HepG2 (cell line): ENCODE results near the gene SLC6A16. TPM values are rescaled to one million over a fixed set of nuclear protein-coding genes. Genes with fewer than 3 reads are reported as not detected.

Experiments
- ATAC-seq: fragments of 200-7000 bp; cut with Tn5 transposase; 3 replicates; pipeline ENCODE4 v1.9.1; 2020; ENCODE audit warnings: mild to moderate bottlenecking, moderate library complexity
- BruUV-seq: library from RNA; stranded (reverse); fragments of 400-500 nt; replicated peaks from 2 replicates; lab custom pipeline; 2021; lab: Mats Ljungman, UMichigan
- CTCF ChIA-PET: fragments of 300-600 bp; formaldehyde crosslinking; extraction: SDS; loops from one replicate; lab custom pipeline; 2021; ENCODE audit warnings: low total read pairs, inconsistent platforms, low intra/inter-chr PET ratio; lab: Yijun Ruan, JAX
- POLR2A ChIA-PET: fragments of 350-600 bp; sonication (Branson Sonifier 250); formaldehyde crosslinking; loops from one replicate; lab custom pipeline; 2020; ENCODE audit warnings: antibody characterized with exemption, inconsistent platforms; lab: Yijun Ruan, JAX
- DNase-seq: peaks from one replicate; pipeline ENCODE4 v3.0.0-alpha.2; 2015; ENCODE audit warnings: low spot score
- FAIRE-seq: peaks from 3 replicates; lab custom pipeline; 2011; peaks lifted over from hg19 to GRCh38; lab: Jason Lieb, UNC
- H2AFZ ChIP-seq: one replicate; pipeline ENCODE4 v1.6.1; 2011; ENCODE audit warnings: low read length, inconsistent platforms
- H3K27ac ChIP-seq: fragments of 300-600 bp; 3 replicates; pipeline ENCODE4 v1.8.0; 2011; ENCODE audit warnings: mixed run types, mild to moderate bottlenecking, mixed read lengths, low read length, inconsistent platforms; ENCODE audit not compliant: insufficient read depth; ENCODE audit errors: extremely low read length
- H3K27me3 ChIP-seq, 2 experiments: fragments of 200-600 bp in 1 of 2; 2 replicates in 1 of 2; 3 replicates in 1 of 2; pipeline versions ENCODE4 v1.6.0 to v1.8.0; 2011; ENCODE audit warnings: low read length in 2 of 2, mild to moderate bottlenecking in 2 of 2, moderate library complexity in 2 of 2, inconsistent platforms in 1 of 2; ENCODE audit not compliant: insufficient read depth in 2 of 2, control insufficient read depth in 1 of 2
- H3K36me3 ChIP-seq, 2 experiments: fragments of 200-600 bp in 1 of 2; replicated peaks in 1 of 2; 2 replicates in 1 of 2; 3 replicates in 1 of 2; pipeline versions ENCODE4 v1.5.1 to v1.8.0; 2011; ENCODE audit warnings: low read length in 2 of 2, inconsistent platforms in 1 of 2; ENCODE audit not compliant: insufficient read depth in 2 of 2, control insufficient read depth in 1 of 2
- H3K4me1 ChIP-seq: 2 replicates; pipeline ENCODE4 v1.5.1; 2012; ENCODE audit warnings: low read length, inconsistent platforms; ENCODE audit not compliant: insufficient read depth
- H3K4me2 ChIP-seq: 2 replicates; pipeline ENCODE4 v1.6.0; 2011; ENCODE audit warnings: low read depth, low read length, inconsistent platforms
- H3K4me3 ChIP-seq, 3 experiments: fragments of 200-600 bp in 1 of 3; sonication (generic), shearing (Covaris generic) in 1 of 3; replicated peaks in 1 of 3; 2 replicates each; pipeline ENCODE4 v1.5.1; 2011 to 2016; ENCODE audit warnings: low read length in 3 of 3, inconsistent platforms in 2 of 3, low read depth in 2 of 3, mild to moderate bottlenecking in 2 of 3, control low read depth in 1 of 3, mixed read lengths in 1 of 3; ENCODE audit not compliant: insufficient read depth in 1 of 3
- H3K79me2 ChIP-seq: one replicate; pipeline ENCODE4 v1.6.1; 2011; ENCODE audit warnings: low read length, inconsistent platforms; ENCODE audit not compliant: insufficient read depth
- H3K9ac ChIP-seq: 2 replicates; pipeline ENCODE4 v1.6.0; 2011; ENCODE audit warnings: mild to moderate bottlenecking, low read depth, low read length, inconsistent platforms; ENCODE audit not compliant: insufficient read depth
- H3K9me3 ChIP-seq: 2 replicates; pipeline ENCODE4 v1.5.1; 2012; ENCODE audit warnings: mild to moderate bottlenecking, low read length
- H4K20me1 ChIP-seq: 2 replicates; pipeline ENCODE4 v1.6.0; 2011; ENCODE audit warnings: inconsistent platforms, mild to moderate bottlenecking, low read length, moderate library complexity; ENCODE audit not compliant: insufficient read depth
- ARNT ChIP-seq: fragments of 450-650 bp; IDR thresholded peaks from 2 replicates; pipeline ENCODE4 v1.6.1; 2017
- CEBPB ChIP-seq: IDR thresholded peaks from 2 replicates; pipeline ENCODE4 v1.6.1; 2011; ENCODE audit warnings: low read depth, low read length, improper control_type of control experiment, borderline replicate concordance
- HCFC1 ChIP-seq: fragments of 150-350 bp; IDR thresholded peaks from 2 replicates; pipeline ENCODE4 v1.6.1; 2014; ENCODE audit warnings: low read depth, low read length
- MATR3 ChIP-seq: sonication (generic); formaldehyde crosslinking; IDR thresholded peaks from 2 replicates; pipeline ENCODE4 v1.4.0; 2020; ENCODE audit warnings: missing genetic modification reagents
- SAP130 ChIP-seq: IDR thresholded peaks from 2 replicates; pipeline ENCODE4 v1.6.1; 2016; ENCODE audit warnings: low read depth
- SCMH1 ChIP-seq: sonication (generic); formaldehyde crosslinking; IDR thresholded peaks from 2 replicates; pipeline ENCODE4 v1.9.0; 2021; ENCODE audit warnings: missing genetic modification reagents, mild to moderate bottlenecking, borderline replicate concordance
- SKI ChIP-seq: fragments of 450-650 bp; IDR thresholded peaks from one replicate; pipeline ENCODE4 v1.6.1; 2018; ENCODE audit warnings: mild to moderate bottlenecking; ENCODE audit not compliant: partially characterized antibody
- SRSF9 ChIP-seq: fragments of 200-400 bp; formaldehyde crosslinking; IDR thresholded peaks from 2 replicates; pipeline ENCODE4 v1.6.1; 2018; ENCODE audit warnings: borderline replicate concordance, mild to moderate bottlenecking, low read depth, low read length; ENCODE audit not compliant: insufficient read depth, poor library complexity, severe bottlenecking
- WGBS: methylation state at CpG from one replicate; pipeline ENCODE4 v1.1.6; 2017; ENCODE audit warnings: low lambda C conversion rate; 5-methylcytosine and 5-hydroxymethylcytosine counted together
- in situ Hi-C: cut with HindIII; loops from 2 replicates; pipeline ENCODE4 v1.10.0; 2017; ENCODE audit warnings: low pct_unique_long_range_greater_than_20kb; ENCODE audit not compliant: extremely low pct_ligation_motif_present
- intact Hi-C: fragments of 100-400 bp; cut with micrococcal nuclease; formaldehyde crosslinking; loops from one replicate; pipeline ENCODE4 v1.10.0; 2022; ENCODE audit not compliant: unreplicated experiment
- polyA plus RNA-seq, 8 experiments: library from polyadenylated mRNA; depleted of rRNA in 3 of 8; stranded (reverse) in 7 of 8; unstranded in 1 of 8; fragments of >200 nt; fragmentation: Illumina TruSeq in 4 of 8; extraction: Trizol in 4 of 8; gene quantifications; 2 replicates each; pipeline versions ENCODE4 v1.2.1 to v1.2.3, GENCODE V29; 2011 to 2016; ENCODE audit warnings: low read depth in 4 of 8, missing spikeins in 1 of 8, mixed read lengths in 1 of 8; ENCODE audit not compliant: insufficient read depth in 1 of 8
- total RNA-seq, 5 experiments: library from RNA; depleted of rRNA; stranded (reverse); fragments of >200 nt; fragmentation: Illumina TruSeq; extraction: Trizol; gene quantifications; 2 replicates each; pipeline ENCODE4 v1.2.3, GENCODE V29; 2016; ENCODE audit warnings: low read depth in 1 of 5
- TF ChIP-seq, protein P1 (sequence below): sonication (generic); formaldehyde crosslinking; IDR thresholded peaks from 2 replicates; pipeline ENCODE4 v1.4.0; 2020; ENCODE audit warnings: missing genetic modification reagents, borderline replicate concordance

SLC6A16 gene
- total and polyA plus RNA-seq, 2 of the 13 experiments (the other 11 are each of a cell fraction or from before 2014, with no cell fraction given), result 0.07 to 0.18 TPM

DNA sequence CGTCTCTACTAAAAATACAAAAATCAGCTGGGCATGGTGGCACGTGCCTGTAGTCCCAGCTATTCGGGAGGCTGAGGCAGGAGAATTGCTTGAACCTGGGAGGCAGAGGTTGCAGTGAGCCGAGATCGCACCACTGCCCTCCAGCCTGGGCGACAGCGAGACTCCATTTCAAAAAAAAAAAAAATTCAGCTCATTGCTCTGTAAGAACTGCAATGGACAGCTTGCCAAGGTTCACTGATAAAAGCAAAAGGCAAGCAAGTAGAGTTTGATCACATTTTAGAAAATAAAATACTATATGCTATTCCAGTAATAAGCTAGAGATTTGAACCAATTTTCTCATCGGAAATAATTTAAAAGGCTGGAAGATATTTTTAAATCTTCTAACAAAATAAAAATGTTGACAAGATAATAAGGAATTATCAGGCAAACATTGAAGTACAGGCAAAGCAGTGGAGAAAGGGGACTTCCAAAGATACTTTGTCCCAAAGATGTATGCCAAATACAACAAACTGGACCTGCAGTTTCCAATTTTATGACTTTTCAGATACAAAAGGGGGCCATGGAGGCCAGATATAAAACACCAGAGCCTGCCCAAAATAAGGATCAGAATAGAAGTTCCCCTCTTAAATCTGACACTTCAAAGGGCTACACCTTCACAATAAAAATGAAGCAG is 29.6 kb downstream of the SLC6A16 start (continued):
- TF ChIP-seq SKI (no peak), SAP130 (CRISPR knock-in tag) (no peak), SCMH1 (CRISPR knock-in tag) (no peak), CEBPB (no peak)
- TF ChIP-seq, all 625 proteins: peak for 0

- ATAC-seq (no peak), FAIRE-seq (no peak), DNase-seq (no peak)
- Histone ChIP-seq H3K27ac (no peak overlapping the region), H3K4me2 (no peak overlapping the region), H3K9me3 (no peaks in the 10 kb centered on the region), H4K20me1 (no peaks in the 10 kb centered on the region), H3K4me3 (no peak overlapping the region), H3K36me3 (no peaks in the 10 kb centered on the region), H3K79me2 (no peaks in the 10 kb centered on the region), H2AFZ (no peak overlapping the region), H3K9ac (no peak overlapping the region), H3K27me3 (no peaks in the 10 kb centered on the region; a peak in 1 of 5 replicates), H3K4me1 (no peaks in the 10 kb centered on the region)
- BruUV-seq, result no TSS peak
- in situ Hi-C loops (no loop called here), intact Hi-C loops (no loop called here)
- WGBS, result 47% methylated on average over 6 of the region's 6 CpGs
- CTCF ChIA-PET, result no interaction called here
- POLR2A ChIA-PET, result no interaction called here
- TF ChIP-seq MATR3, result no peak
Measured at GRCh38 chr19:49294401-49294800, 30.6 kb downstream of the SLC6A16 start.

GRCh38 chr19:49290517-49290916 is 34.5 kb downstream of the SLC6A16 start:
- H3K36me3 ChIP-seq, result no peaks in the 10 kb centered on the region
- ATAC-seq, result no peak
- TF ChIP-seq, protein P1, sequence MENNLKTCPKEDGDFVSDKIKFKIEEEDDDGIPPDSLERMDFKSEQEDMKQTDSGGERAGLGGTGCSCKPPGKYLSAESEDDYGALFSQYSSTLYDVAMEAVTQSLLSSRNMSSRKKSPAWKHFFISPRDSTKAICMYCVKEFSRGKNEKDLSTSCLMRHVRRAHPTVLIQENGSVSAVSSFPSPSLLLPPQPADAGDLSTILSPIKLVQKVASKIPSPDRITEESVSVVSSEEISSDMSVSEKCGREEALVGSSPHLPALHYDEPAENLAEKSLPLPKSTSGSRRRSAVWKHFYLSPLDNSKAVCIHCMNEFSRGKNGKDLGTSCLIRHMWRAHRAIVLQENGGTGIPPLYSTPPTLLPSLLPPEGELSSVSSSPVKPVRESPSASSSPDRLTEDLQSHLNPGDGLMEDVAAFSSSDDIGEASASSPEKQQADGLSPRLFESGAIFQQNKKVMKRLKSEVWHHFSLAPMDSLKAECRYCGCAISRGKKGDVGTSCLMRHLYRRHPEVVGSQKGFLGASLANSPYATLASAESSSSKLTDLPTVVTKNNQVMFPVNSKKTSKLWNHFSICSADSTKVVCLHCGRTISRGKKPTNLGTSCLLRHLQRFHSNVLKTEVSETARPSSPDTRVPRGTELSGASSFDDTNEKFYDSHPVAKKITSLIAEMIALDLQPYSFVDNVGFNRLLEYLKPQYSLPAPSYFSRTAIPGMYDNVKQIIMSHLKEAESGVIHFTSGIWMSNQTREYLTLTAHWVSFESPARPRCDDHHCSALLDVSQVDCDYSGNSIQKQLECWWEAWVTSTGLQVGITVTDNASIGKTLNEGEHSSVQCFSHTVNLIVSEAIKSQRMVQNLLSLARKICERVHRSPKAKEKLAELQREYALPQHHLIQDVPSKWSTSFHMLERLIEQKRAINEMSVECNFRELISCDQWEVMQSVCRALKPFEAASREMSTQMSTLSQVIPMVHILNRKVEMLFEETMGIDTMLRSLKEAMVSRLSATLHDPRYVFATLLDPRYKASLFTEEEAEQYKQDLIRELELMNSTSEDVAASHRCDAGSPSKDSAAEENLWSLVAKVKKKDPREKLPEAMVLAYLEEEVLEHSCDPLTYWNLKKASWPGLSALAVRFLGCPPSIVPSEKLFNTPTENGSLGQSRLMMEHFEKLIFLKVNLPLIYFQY, result no peak
- TF ChIP-seq HCFC1 (no peak), SRSF9 (no peak), ARNT (no peak)

More at GRCh38 chr19:49290517-49290916, 34.5 kb downstream of the SLC6A16 start:
- 14% methylated on average over 1 of the region's 3 CpGs for WGBS
- ChIA-PET CTCF (no interaction called here), POLR2A (no interaction called here)
- in situ Hi-C loops (no loop called here), intact Hi-C loops (no loop called here)
- Histone ChIP-seq H3K79me2 (no peaks in the 10 kb centered on the region), H3K27me3 (no peaks in the 10 kb centered on the region; a peak in 1 of 5 replicates), H3K4me1 (no peaks in the 10 kb centered on the region), H2AFZ (no peak overlapping the region), H3K27ac (no peak overlapping the region), H3K9me3 (no peaks in the 10 kb centered on the region), H3K4me2 (no peak overlapping the region), H3K4me3 (no peak overlapping the region), H3K9ac (no peak overlapping the region), H4K20me1 (no peaks in the 10 kb centered on the region)
- DNase-seq, result no peak
- no TSS peak for BruUV-seq
- FAIRE-seq, result no peak
